Neural cell (in vitro differentiated cells): ENCODE results near the gene FOXF1. TPM values are rescaled to one million over a fixed set of nuclear protein-coding genes. Genes with fewer than 3 reads are reported as not detected.
A peak's percentile ranks its signal among the peaks of the same experiment; 100 is the strongest.

Experiments
- H2AFZ ChIP-seq: fragments of 200-600, 300-800 bp; sonication (generic), shearing (Covaris generic); 2 replicates; pipeline ENCODE4 v1.6.0; 2014; ENCODE audit warnings: low read depth, mild to moderate bottlenecking, antibody characterized with exemption, low read length, moderate library complexity
- H3F3A ChIP-seq: fragments of 200-600 bp; shearing (Covaris generic); 2 replicates; pipeline ENCODE4 v1.6.1; 2016; ENCODE audit warnings: mild to moderate bottlenecking, moderate library complexity, mixed read lengths, antibody characterized with exemption, low read length; ENCODE audit not compliant: insufficient read depth, poor library complexity, severe bottlenecking
- H3K27ac ChIP-seq: fragments of 200-600, 300-800 bp; sonication (generic), shearing (Covaris generic); 2 replicates; pipeline ENCODE4 v1.5.1; 2014; ENCODE audit warnings: mild to moderate bottlenecking, low read length, moderate library complexity
- H3K27me3 ChIP-seq: fragments of 300-800, 200-600 bp; sonication (generic), shearing (Covaris generic); 2 replicates; pipeline ENCODE4 v1.6.0; 2014; ENCODE audit warnings: mild to moderate bottlenecking, low read depth, low read length, moderate library complexity; ENCODE audit not compliant: insufficient read depth
- H3K36me3 ChIP-seq: fragments of 300-800, 200-600 bp; sonication (generic), shearing (Covaris generic); 2 replicates; pipeline ENCODE4 v1.5.1; 2014; ENCODE audit warnings: mild to moderate bottlenecking, antibody characterized with exemption, low read length, moderate library complexity; ENCODE audit not compliant: insufficient read depth
- H3K4me2 ChIP-seq: fragments of 300-800, 200-600 bp; sonication (generic), shearing (Covaris generic); 2 replicates; pipeline ENCODE4 v1.6.0; 2014; ENCODE audit warnings: mild to moderate bottlenecking, low read length
- H3K4me3 ChIP-seq: fragments of 300-800, 200-600 bp; sonication (generic), shearing (Covaris generic); 2 replicates; pipeline ENCODE4 v1.5.1; 2014; ENCODE audit warnings: mild to moderate bottlenecking, low read length, moderate library complexity
- H3K79me2 ChIP-seq: fragments of 200-600 bp; shearing (Covaris generic); replicated peaks from 2 replicates; pipeline ENCODE4 v1.6.0; 2014; ENCODE audit warnings: mild to moderate bottlenecking, low read length, moderate library complexity; ENCODE audit not compliant: insufficient read depth
- H3K9ac ChIP-seq: fragments of 300-800, 200-600 bp; sonication (generic), shearing (Covaris generic); 2 replicates; pipeline ENCODE4 v1.6.1; 2016; ENCODE audit warnings: mild to moderate bottlenecking, low read length, mixed read lengths
- H3K9me2 ChIP-seq: fragments of 200-600 bp; shearing (Covaris generic); 2 replicates; pipeline ENCODE4 v1.6.1; 2016; ENCODE audit warnings: mild to moderate bottlenecking, low read length, mixed read lengths; ENCODE audit not compliant: insufficient read depth
- H3K9me3 ChIP-seq: fragments of 200-600, 300-800 bp; sonication (generic), shearing (Covaris generic); 2 replicates; pipeline ENCODE4 v1.6.1; 2016; ENCODE audit warnings: mild to moderate bottlenecking, mixed run types, low read length, moderate library complexity, mixed read lengths
- H4K20me1 ChIP-seq: fragments of 200-600 bp; shearing (Covaris generic); 2 replicates; pipeline ENCODE4 v1.6.1; 2016; ENCODE audit warnings: mild to moderate bottlenecking, mixed run types; ENCODE audit not compliant: insufficient read depth
- EP300 ChIP-seq: fragments of 450-650 bp; conservative IDR thresholded peaks from 2 replicates; pipeline ENCODE4 v1.6.1; 2014; ENCODE audit warnings: antibody characterized with exemption, mild to moderate bottlenecking, moderate library complexity; ENCODE audit not compliant: poor library complexity, severe bottlenecking
- EZH2 ChIP-seq: fragments of 200-600, 300-800 bp; shearing (Covaris generic), sonication (generic); IDR thresholded peaks from 2 replicates; pipeline ENCODE4 v1.6.1; 2014; ENCODE audit warnings: antibody characterized with exemption, low read length, borderline replicate concordance, mild to moderate bottlenecking; ENCODE audit not compliant: insufficient read depth, poor library complexity, severe bottlenecking
- MXI1 ChIP-seq: fragments of 450-650 bp; conservative IDR thresholded peaks from 2 replicates; pipeline ENCODE4 v1.6.1; 2014; ENCODE audit warnings: antibody characterized with exemption, mild to moderate bottlenecking; ENCODE audit not compliant: poor library complexity, severe bottlenecking
- POLR2AphosphoS5 ChIP-seq: IDR thresholded peaks from 2 replicates; pipeline ENCODE4 v1.6.1; 2012
- RAD21 ChIP-seq: fragments of 450-650 bp; conservative IDR thresholded peaks from 2 replicates; pipeline ENCODE4 v1.6.1; 2014; ENCODE audit warnings: antibody characterized with exemption, mild to moderate bottlenecking, moderate library complexity
- REST ChIP-seq: IDR thresholded peaks from 2 replicates; pipeline ENCODE4 v1.6.1; 2012; ENCODE audit warnings: borderline replicate concordance
- SMC3 ChIP-seq: fragments of 450-650 bp; conservative IDR thresholded peaks from 2 replicates; pipeline ENCODE4 v1.6.1; 2014; ENCODE audit warnings: antibody characterized with exemption, mild to moderate bottlenecking, moderate library complexity; ENCODE audit not compliant: poor library complexity
- TAF1 ChIP-seq: IDR thresholded peaks from 2 replicates; pipeline ENCODE4 v1.6.1; 2012; ENCODE audit warnings: low read depth
- polyA plus RNA-seq: library from polyadenylated mRNA; depleted of rRNA; stranded (reverse); fragments of >200 nt; gene quantifications from 2 replicates; pipeline ENCODE4 v1.2.3, GENCODE V29; 2014
- TF ChIP-seq, protein P1 (sequence below): fragments of 450-650 bp; IDR thresholded peaks from 2 replicates; pipeline ENCODE4 v1.5.1; 2014; ENCODE audit warnings: antibody characterized with exemption, mild to moderate bottlenecking, moderate library complexity; ENCODE audit not compliant: poor library complexity, severe bottlenecking

FOXF1 gene
- polyA plus RNA-seq, 1 donor from 2014 or later = not detected

GRCh38 chr16:86494565-86495356 lies 15.6 kb upstream of the FOXF1 start:
- Histone ChIP-seq H2AFZ (no peak overlapping the region), H3K9ac (no peak overlapping the region), H4K20me1 (no peaks in the 10 kb centered on the region), H3K9me3 (no peaks in the 10 kb centered on the region), H3K36me3 (no peaks in the 10 kb centered on the region), H3K4me3 (peak overlapping the region; percentile 48), H3F3A (no peaks in the 10 kb centered on the region), H3K27ac (no peak overlapping the region), H3K27me3 (peaks cover 100% of the 10 kb centered on the region), H3K79me2 (no peaks in the 10 kb centered on the region), H3K9me2 (no peaks in the 10 kb centered on the region), H3K4me2 (no peak overlapping the region)
- TF ChIP-seq MXI1 = no peak
- TF ChIP-seq SMC3 = no peak
- TF ChIP-seq TAF1 = no peak
- peak; percentile 78 for TF ChIP-seq EZH2

DNA sequence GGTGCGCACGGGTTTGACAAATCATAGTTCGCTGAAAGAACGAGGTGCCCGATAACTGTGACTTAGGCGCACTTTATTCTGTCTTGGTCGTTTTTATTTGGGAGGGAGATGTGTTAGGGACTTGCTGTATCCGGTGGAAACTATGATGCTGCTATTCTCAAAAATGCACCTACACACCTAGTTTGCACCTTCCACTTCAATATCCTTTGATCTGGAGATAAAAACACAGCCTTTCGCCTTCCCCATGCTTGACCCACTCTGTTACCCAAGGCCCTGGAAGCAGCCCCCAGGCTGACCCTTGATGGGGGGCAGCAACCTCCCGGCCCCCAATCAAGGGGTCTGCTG lies 15.0 kb upstream of the FOXF1 start:
- no peak overlapping the region for H2AFZ ChIP-seq
- no peak for TF ChIP-seq SMC3
- TF ChIP-seq EZH2 = no peak
- TF ChIP-seq REST = no peak
- no peak for TF ChIP-seq POLR2AphosphoS5
- TF ChIP-seq TAF1 = no peak
- no peak for TF ChIP-seq MXI1
- TF ChIP-seq RAD21 = no peak
- TF ChIP-seq, protein P1, sequence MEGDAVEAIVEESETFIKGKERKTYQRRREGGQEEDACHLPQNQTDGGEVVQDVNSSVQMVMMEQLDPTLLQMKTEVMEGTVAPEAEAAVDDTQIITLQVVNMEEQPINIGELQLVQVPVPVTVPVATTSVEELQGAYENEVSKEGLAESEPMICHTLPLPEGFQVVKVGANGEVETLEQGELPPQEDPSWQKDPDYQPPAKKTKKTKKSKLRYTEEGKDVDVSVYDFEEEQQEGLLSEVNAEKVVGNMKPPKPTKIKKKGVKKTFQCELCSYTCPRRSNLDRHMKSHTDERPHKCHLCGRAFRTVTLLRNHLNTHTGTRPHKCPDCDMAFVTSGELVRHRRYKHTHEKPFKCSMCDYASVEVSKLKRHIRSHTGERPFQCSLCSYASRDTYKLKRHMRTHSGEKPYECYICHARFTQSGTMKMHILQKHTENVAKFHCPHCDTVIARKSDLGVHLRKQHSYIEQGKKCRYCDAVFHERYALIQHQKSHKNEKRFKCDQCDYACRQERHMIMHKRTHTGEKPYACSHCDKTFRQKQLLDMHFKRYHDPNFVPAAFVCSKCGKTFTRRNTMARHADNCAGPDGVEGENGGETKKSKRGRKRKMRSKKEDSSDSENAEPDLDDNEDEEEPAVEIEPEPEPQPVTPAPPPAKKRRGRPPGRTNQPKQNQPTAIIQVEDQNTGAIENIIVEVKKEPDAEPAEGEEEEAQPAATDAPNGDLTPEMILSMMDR = no peak
- no peak for TF ChIP-seq EP300
- no peaks in the 10 kb centered on the region for H3F3A ChIP-seq
- H3K27me3 ChIP-seq = peaks cover 100% of the 10 kb centered on the region
- H3K27ac ChIP-seq = no peak overlapping the region
- H3K9ac ChIP-seq = no peak overlapping the region
- H3K9me3 ChIP-seq = no peaks in the 10 kb centered on the region
- H3K36me3 ChIP-seq = no peaks in the 10 kb centered on the region
- H3K4me3 ChIP-seq = peak overlapping the region; percentile 48
- no peaks in the 10 kb centered on the region for H3K79me2 ChIP-seq
- no peaks in the 10 kb centered on the region for H4K20me1 ChIP-seq
- H3K9me2 ChIP-seq = no peaks in the 10 kb centered on the region
- no peak overlapping the region for H3K4me2 ChIP-seq
